Ishikawa (cell line): ENCODE results near the gene ARRDC5.

Source experiments
- CREB1 ChIP-seq: IDR thresholded peaks from 2 replicates; pipeline ENCODE4 v1.6.1; 2012; ENCODE audit warnings: low read depth
- EP300 ChIP-seq: IDR thresholded peaks from 2 replicates; pipeline ENCODE4 v1.6.1; 2012; ENCODE audit warnings: borderline replicate concordance
- MAX ChIP-seq: IDR thresholded peaks from 2 replicates; pipeline ENCODE4 v1.6.1; 2012
- TCF12 ChIP-seq: IDR thresholded peaks from 2 replicates; pipeline ENCODE4 v1.6.1; 2012; ENCODE audit warnings: low read depth
- TEAD4 ChIP-seq: IDR thresholded peaks from 2 replicates; pipeline ENCODE4 v1.6.1; 2012
- YY1 ChIP-seq: IDR thresholded peaks from 2 replicates; pipeline ENCODE4 v1.6.1; 2012; ENCODE audit warnings: low read depth
- ZBTB7A ChIP-seq: IDR thresholded peaks from 2 replicates; pipeline ENCODE4 v1.6.1; 2012; ENCODE audit warnings: low read depth
- TF ChIP-seq, protein P1 (sequence below): IDR thresholded peaks from 2 replicates; pipeline ENCODE4 v1.6.1; 2012; ENCODE audit warnings: low read depth, mild to moderate bottlenecking

DNA sequence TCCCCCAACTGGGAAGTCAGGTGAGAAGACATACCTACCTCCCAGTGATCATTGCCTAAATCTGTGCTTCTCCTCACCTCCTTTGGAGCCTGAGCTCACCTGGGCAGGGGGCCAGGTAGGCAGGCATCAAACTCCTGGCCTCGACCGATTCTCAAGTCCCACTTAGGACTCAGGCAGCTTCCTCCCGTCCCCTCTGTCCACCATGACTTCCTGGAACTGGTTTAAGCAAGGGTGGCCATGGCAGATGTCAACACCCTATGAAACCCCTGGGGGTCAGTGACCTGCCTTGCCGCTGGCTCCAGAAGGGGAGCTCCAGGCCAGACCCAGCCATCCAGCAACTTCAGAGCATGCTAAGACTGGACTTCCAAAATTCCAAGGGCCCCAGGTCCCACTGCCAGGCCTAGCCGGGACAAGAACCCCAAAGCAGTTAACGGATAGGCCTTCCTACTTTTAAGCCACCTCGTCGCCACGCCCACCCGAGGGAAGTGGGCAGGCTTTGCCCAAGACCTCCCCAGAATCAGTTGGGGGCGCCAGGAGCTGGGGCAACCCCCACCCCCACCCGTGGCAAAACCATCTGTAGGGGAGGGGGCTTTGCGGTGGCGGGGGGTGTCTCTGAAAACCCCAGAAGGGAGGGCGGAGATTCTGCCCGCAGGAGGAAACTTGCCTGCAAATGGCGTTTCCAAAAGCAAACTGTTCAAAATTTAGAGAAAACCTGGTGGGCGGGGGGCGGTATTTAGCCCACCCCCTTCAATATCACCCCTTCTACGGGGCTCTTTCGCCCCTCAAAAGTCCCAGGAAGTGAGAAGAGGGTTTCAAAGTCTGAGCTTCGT lies 35.9 kb downstream of the ARRDC5 start:
- TF ChIP-seq, protein P1, sequence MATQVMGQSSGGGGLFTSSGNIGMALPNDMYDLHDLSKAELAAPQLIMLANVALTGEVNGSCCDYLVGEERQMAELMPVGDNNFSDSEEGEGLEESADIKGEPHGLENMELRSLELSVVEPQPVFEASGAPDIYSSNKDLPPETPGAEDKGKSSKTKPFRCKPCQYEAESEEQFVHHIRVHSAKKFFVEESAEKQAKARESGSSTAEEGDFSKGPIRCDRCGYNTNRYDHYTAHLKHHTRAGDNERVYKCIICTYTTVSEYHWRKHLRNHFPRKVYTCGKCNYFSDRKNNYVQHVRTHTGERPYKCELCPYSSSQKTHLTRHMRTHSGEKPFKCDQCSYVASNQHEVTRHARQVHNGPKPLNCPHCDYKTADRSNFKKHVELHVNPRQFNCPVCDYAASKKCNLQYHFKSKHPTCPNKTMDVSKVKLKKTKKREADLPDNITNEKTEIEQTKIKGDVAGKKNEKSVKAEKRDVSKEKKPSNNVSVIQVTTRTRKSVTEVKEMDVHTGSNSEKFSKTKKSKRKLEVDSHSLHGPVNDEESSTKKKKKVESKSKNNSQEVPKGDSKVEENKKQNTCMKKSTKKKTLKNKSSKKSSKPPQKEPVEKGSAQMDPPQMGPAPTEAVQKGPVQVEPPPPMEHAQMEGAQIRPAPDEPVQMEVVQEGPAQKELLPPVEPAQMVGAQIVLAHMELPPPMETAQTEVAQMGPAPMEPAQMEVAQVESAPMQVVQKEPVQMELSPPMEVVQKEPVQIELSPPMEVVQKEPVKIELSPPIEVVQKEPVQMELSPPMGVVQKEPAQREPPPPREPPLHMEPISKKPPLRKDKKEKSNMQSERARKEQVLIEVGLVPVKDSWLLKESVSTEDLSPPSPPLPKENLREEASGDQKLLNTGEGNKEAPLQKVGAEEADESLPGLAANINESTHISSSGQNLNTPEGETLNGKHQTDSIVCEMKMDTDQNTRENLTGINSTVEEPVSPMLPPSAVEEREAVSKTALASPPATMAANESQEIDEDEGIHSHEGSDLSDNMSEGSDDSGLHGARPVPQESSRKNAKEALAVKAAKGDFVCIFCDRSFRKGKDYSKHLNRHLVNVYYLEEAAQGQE = no peak
- TF ChIP-seq TEAD4 (no peak), MAX (no peak), CREB1 (no peak), TCF12 (no peak), EP300 (no peak), YY1 (no peak), ZBTB7A (no peak; the same call in 1 of the 2 replicates)
